ENCODE data around the gene MCOLN3.
"Not testable (repeated sequence)": the region's sequence is repeated elsewhere in the genome, so short reads cannot be mapped to it uniquely, and the experiment has no call there.

Gene MCOLN3

GRCh38 chr1:84988588-84988987 lies 59.7 kb downstream of the MCOLN3 start:
- DNase-seq, result no peak

GRCh38 chr1:84986561-84986960 lies 61.7 kb downstream of the MCOLN3 start:
- DNase-seq, result not testable (repeated sequence)

GRCh38 chr1:84985365-84985764 lies 62.9 kb downstream of the MCOLN3 start:
- peak; percentile 11 for DNase-seq

- no peak for DNase-seq
Measured at GRCh38 chr1:84982395-84982794, 65.9 kb downstream of the MCOLN3 start.

GRCh38 chr1:84975035-84975434 lies 73.3 kb downstream of the MCOLN3 start:
- no peak for DNase-seq

GRCh38 chr1:84973498-84974334 lies 74.6 kb downstream of the MCOLN3 start:
- no peak for DNase-seq

- no peak for DNase-seq
Measured at GRCh38 chr1:84972377-84972987, 75.8 kb downstream of the MCOLN3 start.

- DNase-seq, result no peak
Measured at GRCh38 chr1:84971957-84972356, 76.3 kb downstream of the MCOLN3 start.

GRCh38 chr1:84969489-84970250 lies 78.6 kb downstream of the MCOLN3 start:
- DNase-seq, result no peak

GRCh38 chr1:84968865-84969264 lies 79.4 kb downstream of the MCOLN3 start:
- DNase-seq, result no peak

- DNase-seq, result no peak
Measured at GRCh38 chr1:84968101-84968500, 80.2 kb downstream of the MCOLN3 start.

Measured in NCI-H774 (cell line).